Parathyroid adenoma (tissue), 2 donors: ENCODE data around the gene LRRC71.

Experiments used
- H2AFZ ChIP-seq: fragments of 300-600 bp; sonication (generic); one replicate; pipeline ENCODE4 v1.7.0; 2017; ENCODE audit warnings: antibody characterized with exemption, mild to moderate bottlenecking
- H3K27ac ChIP-seq: fragments of 300-600 bp; sonication (generic); one replicate; pipeline ENCODE4 v1.7.0; 2017
- H3K27me3 ChIP-seq: fragments of 300-600 bp; sonication (generic); one replicate; pipeline ENCODE4 v1.7.0; 2017; ENCODE audit warnings: low read length; ENCODE audit not compliant: control insufficient read depth, insufficient read depth
- H3K36me3 ChIP-seq: fragments of 300-600 bp; sonication (generic); one replicate; pipeline ENCODE4 v1.7.0; 2017; ENCODE audit warnings: low read length; ENCODE audit not compliant: control insufficient read depth, insufficient read depth
- H3K4me1 ChIP-seq: fragments of 300-600 bp; sonication (generic); one replicate; pipeline ENCODE4 v1.7.0; 2017; ENCODE audit warnings: control low read depth
- H3K4me2 ChIP-seq: fragments of 300-600 bp; sonication (generic); one replicate; pipeline ENCODE4 v1.7.0; 2017; ENCODE audit warnings: low read length
- H3K4me3 ChIP-seq: fragments of 300-600 bp; sonication (generic); one replicate; pipeline ENCODE4 v1.7.0; 2017; ENCODE audit warnings: low read depth, low read length
- H3K79me2 ChIP-seq: fragments of 300-600 bp; sonication (generic); one replicate; pipeline ENCODE4 v1.7.0; 2017; ENCODE audit warnings: control low read depth
- H3K9ac ChIP-seq: fragments of 300-600 bp; sonication (generic); one replicate; pipeline ENCODE4 v1.7.0; 2017; ENCODE audit warnings: mild to moderate bottlenecking
- H3K9me3 ChIP-seq: fragments of 300-600 bp; sonication (generic); one replicate; pipeline ENCODE4 v1.7.0; 2017; ENCODE audit warnings: low read length; ENCODE audit not compliant: control insufficient read depth
- TF ChIP-seq, protein P1 (sequence below): fragments of 300-600 bp; sonication (generic); IDR thresholded peaks from one replicate; pipeline ENCODE4 v1.7.0; 2017; ENCODE audit warnings: antibody characterized with exemption, mild to moderate bottlenecking
- donor health status: primary hyperparathyroidism.

LRRC71 gene

GRCh38 chr1:156970017-156970416 is 49.6 kb downstream of the LRRC71 start:
- H3K4me2 ChIP-seq = no peak overlapping the region

GRCh38 chr1:156973417-156973816 is 53.0 kb downstream of the LRRC71 start:
- Histone ChIP-seq H3K27ac (no peak overlapping the region), H3K36me3 (no peaks in the 10 kb centered on the region), H2AFZ (no peak overlapping the region), H3K27me3 (no peaks in the 10 kb centered on the region), H3K4me1 (no peaks in the 10 kb centered on the region), H3K9me3 (no peaks in the 10 kb centered on the region), H3K4me2 (no peak overlapping the region), H3K9ac (no peak overlapping the region), H3K4me3 (no peak overlapping the region), H3K79me2 (no peaks in the 10 kb centered on the region)
- TF ChIP-seq, protein P1, sequence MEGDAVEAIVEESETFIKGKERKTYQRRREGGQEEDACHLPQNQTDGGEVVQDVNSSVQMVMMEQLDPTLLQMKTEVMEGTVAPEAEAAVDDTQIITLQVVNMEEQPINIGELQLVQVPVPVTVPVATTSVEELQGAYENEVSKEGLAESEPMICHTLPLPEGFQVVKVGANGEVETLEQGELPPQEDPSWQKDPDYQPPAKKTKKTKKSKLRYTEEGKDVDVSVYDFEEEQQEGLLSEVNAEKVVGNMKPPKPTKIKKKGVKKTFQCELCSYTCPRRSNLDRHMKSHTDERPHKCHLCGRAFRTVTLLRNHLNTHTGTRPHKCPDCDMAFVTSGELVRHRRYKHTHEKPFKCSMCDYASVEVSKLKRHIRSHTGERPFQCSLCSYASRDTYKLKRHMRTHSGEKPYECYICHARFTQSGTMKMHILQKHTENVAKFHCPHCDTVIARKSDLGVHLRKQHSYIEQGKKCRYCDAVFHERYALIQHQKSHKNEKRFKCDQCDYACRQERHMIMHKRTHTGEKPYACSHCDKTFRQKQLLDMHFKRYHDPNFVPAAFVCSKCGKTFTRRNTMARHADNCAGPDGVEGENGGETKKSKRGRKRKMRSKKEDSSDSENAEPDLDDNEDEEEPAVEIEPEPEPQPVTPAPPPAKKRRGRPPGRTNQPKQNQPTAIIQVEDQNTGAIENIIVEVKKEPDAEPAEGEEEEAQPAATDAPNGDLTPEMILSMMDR = no peak

More at GRCh38 chr1:156970017-156970416, 49.6 kb downstream of the LRRC71 start:
- Histone ChIP-seq H3K9me3 (no peaks in the 10 kb centered on the region), H2AFZ (no peak overlapping the region), H3K36me3 (no peaks in the 10 kb centered on the region), H3K4me1 (no peaks in the 10 kb centered on the region), H3K27me3 (no peaks in the 10 kb centered on the region), H3K9ac (no peak overlapping the region), H3K79me2 (no peaks in the 10 kb centered on the region), H3K27ac (no peak overlapping the region), H3K4me3 (no peak overlapping the region)
- TF ChIP-seq, protein P1 = no peak

- no peak overlapping the region for H3K27ac ChIP-seq
- no peaks in the 10 kb centered on the region for H3K79me2 ChIP-seq
Measured at GRCh38 chr1:156975084-156975483, 54.7 kb downstream of the LRRC71 start.

GRCh38 chr1:156980551-156980950 is 60.1 kb downstream of the LRRC71 start:
- Histone ChIP-seq H3K27ac (no peak overlapping the region), H3K9ac (no peak overlapping the region), H3K79me2 (no peaks in the 10 kb centered on the region), H3K27me3 (no peaks in the 10 kb centered on the region), H2AFZ (no peak overlapping the region), H3K9me3 (no peaks in the 10 kb centered on the region), H3K4me1 (no peaks in the 10 kb centered on the region), H3K4me3 (no peak overlapping the region), H3K36me3 (no peaks in the 10 kb centered on the region), H3K4me2 (no peak overlapping the region)
- TF ChIP-seq, protein P1 = no peak

More at GRCh38 chr1:156975084-156975483, 54.7 kb downstream of the LRRC71 start:
- Histone ChIP-seq H3K9ac (no peak overlapping the region), H3K4me1 (no peaks in the 10 kb centered on the region), H3K36me3 (no peaks in the 10 kb centered on the region), H3K4me3 (no peak overlapping the region), H3K9me3 (no peaks in the 10 kb centered on the region), H2AFZ (no peak overlapping the region), H3K4me2 (no peak overlapping the region), H3K27me3 (no peaks in the 10 kb centered on the region)
- TF ChIP-seq, protein P1 = no peak
